Nasal cavity respiratory epithelium epithelial cell of viscerocranial mucosa (primary cell): ENCODE results near the gene DEGS1. TPM values are rescaled to one million over a fixed set of nuclear protein-coding genes. Genes with fewer than 3 reads are reported as not detected.

Experiments used
- total RNA-seq: library from RNA; depleted of rRNA; stranded (reverse); fragments of >200 nt; gene quantifications from 2 replicates; pipeline ENCODE4 v1.2.3, GENCODE V29; 2014

Gene DEGS1
- total RNA-seq: 38.8 and 44.8 TPM in 2 replicates

DNA sequence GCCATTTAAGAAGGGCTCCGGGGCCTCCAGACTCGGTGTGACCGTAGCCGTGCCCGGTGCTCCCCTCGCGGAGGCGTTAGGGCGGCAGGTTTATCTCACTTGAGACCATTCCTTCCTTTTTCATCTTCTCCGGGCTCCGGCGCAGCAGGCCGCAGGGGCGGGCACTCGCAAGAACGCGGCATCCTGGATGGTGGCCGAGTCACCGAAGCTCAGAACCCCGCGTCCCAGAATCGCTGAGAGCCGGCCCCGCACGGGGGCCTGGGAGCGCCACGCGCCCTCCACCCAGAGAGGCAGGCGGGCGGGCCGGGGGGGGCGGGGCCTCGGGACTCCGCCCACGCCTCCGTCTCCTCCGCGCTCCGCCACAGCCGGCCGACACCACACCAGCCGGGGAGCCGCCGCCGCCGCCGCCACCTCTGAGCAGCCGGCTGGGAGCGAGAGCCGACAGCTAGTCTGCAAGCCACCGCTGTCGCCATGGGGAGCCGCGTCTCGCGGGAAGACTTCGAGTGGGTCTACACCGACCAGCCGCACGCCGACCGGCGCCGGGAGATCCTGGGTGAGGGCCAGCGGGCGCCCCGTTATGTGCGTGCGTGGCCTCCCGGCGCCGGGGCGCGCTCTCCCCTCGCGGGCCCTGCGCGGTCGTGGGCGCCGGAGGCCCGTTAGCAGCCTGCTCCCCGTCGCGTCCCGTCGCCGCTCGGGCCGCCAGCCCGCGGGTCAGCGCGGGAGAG lies at the start of gene DEGS1:
DEGS1 (plus strand) TSS at position 375 of the 725 bp plus-strand sequence; CDS start at position 472, 97 bp downstream.

Other genes starting within 250 kb of the DEGS1 start
- gene FBXO28, start 69.1 kb upstream of the DEGS1 start, total RNA-seq: 50.2 and 56.5 TPM in 2 replicates
- 25.3 and 31.5 TPM in 2 replicates for gene NVL, start 146.9 kb downstream of the DEGS1 start, total RNA-seq
- 110 and 128 TPM in 2 replicates for gene CNIH4, start 173.6 kb downstream of the DEGS1 start, total RNA-seq